HG03060 (cell line): ENCODE data around the gene ARHGAP15.

ENCODE experiments used
- ATAC-seq: cut with Tn5 transposase; IDR thresholded peaks from one replicate; pipeline ENCODE4 v1.9.1; 2021; ENCODE audit warnings: low read depth, moderate number of reproducible peaks; ENCODE audit not compliant: unreplicated experiment

ARHGAP15 gene

GRCh38 chr2:143786026-143786765, 657.0 kb downstream of the ARHGAP15 start:
- no peak for ATAC-seq

- ATAC-seq, result no peak
Measured at GRCh38 chr2:143787674-143788073, 658.5 kb downstream of the ARHGAP15 start.

GRCh38 chr2:143792602-143793001, 663.4 kb downstream of the ARHGAP15 start:
- ATAC-seq, result no peak

GRCh38 chr2:143793381-143793780, 664.2 kb downstream of the ARHGAP15 start:
- no peak for ATAC-seq

GRCh38 chr2:143796051-143796450, 666.8 kb downstream of the ARHGAP15 start:
- ATAC-seq, result no peak

GRCh38 chr2:143801561-143801960, 672.3 kb downstream of the ARHGAP15 start:
- no peak for ATAC-seq

- ATAC-seq, result no peak
Measured at GRCh38 chr2:143802242-143802641, 673.0 kb downstream of the ARHGAP15 start.

- peak; percentile 52 for ATAC-seq
Measured at GRCh38 chr2:143802871-143803650, 673.8 kb downstream of the ARHGAP15 start.

- no peak for ATAC-seq
Measured at GRCh38 chr2:143803936-143804335, 674.7 kb downstream of the ARHGAP15 start.

GRCh38 chr2:143805666-143806065, 676.4 kb downstream of the ARHGAP15 start:
- ATAC-seq, result no peak

GRCh38 chr2:143807192-143807591, 678.0 kb downstream of the ARHGAP15 start:
- no peak for ATAC-seq

GRCh38 chr2:143807671-143808070, 678.5 kb downstream of the ARHGAP15 start:
- no peak for ATAC-seq

GRCh38 chr2:143808166-143808565, 678.9 kb downstream of the ARHGAP15 start:
- ATAC-seq, result no peak

- no peak for ATAC-seq
Measured at GRCh38 chr2:143815082-143815481, 685.9 kb downstream of the ARHGAP15 start.

- no peak for ATAC-seq
Measured at GRCh38 chr2:143816916-143817315, 687.7 kb downstream of the ARHGAP15 start.
